GM21619 (cell line): Measurements from ENCODE around the gene TSKU.
"Not testable (repeated sequence)": the region's sequence is repeated elsewhere in the genome, so short reads cannot be mapped to it uniquely, and the experiment has no call there.

Experiments used
- ATAC-seq: cut with Tn5 transposase; IDR thresholded peaks from one replicate; pipeline ENCODE4 v1.9.1; 2021; ENCODE audit not compliant: unreplicated experiment

The TSKU gene

GRCh38 chr11:76800466-76801200 lies 17.5 kb downstream of the TSKU start:
- ATAC-seq: no peak

GRCh38 chr11:76801225-76801624 lies 18.1 kb downstream of the TSKU start:
- ATAC-seq: no peak

- no peak for ATAC-seq
Measured at GRCh38 chr11:76801736-76802135, 18.6 kb downstream of the TSKU start.

GRCh38 chr11:76802151-76802550 lies 19.0 kb downstream of the TSKU start:
- no peak for ATAC-seq

GRCh38 chr11:76802621-76803020 lies 19.5 kb downstream of the TSKU start:
- no peak for ATAC-seq

GRCh38 chr11:76803023-76803422 lies 19.9 kb downstream of the TSKU start:
- no peak for ATAC-seq

GRCh38 chr11:76803811-76804600 lies 20.9 kb downstream of the TSKU start:
- no peak for ATAC-seq

- ATAC-seq: no peak
Measured at GRCh38 chr11:76805206-76805913, 22.2 kb downstream of the TSKU start.

- ATAC-seq: no peak
Measured at GRCh38 chr11:76806131-76806530, 23.0 kb downstream of the TSKU start.

GRCh38 chr11:76806608-76807205 lies 23.6 kb downstream of the TSKU start:
- no peak for ATAC-seq

GRCh38 chr11:76807206-76807875 lies 24.2 kb downstream of the TSKU start:
- peak; percentile 48 for ATAC-seq

- no peak for ATAC-seq
Measured at GRCh38 chr11:76808171-76808570, 25.0 kb downstream of the TSKU start.

GRCh38 chr11:76808996-76809395 lies 25.8 kb downstream of the TSKU start:
- ATAC-seq: no peak

GRCh38 chr11:76810151-76810853 lies 27.1 kb downstream of the TSKU start:
- ATAC-seq: no peak

- no peak for ATAC-seq
Measured at GRCh38 chr11:76811259-76811658, 28.1 kb downstream of the TSKU start.

GRCh38 chr11:76814414-76814813 lies 31.3 kb downstream of the TSKU start:
- no peak for ATAC-seq

- not testable (repeated sequence) for ATAC-seq
Measured at GRCh38 chr11:76815678-76816077, 32.5 kb downstream of the TSKU start.

- ATAC-seq: no peak
Measured at GRCh38 chr11:76820184-76820566, 37.0 kb downstream of the TSKU start.

- not testable (repeated sequence) for ATAC-seq
Measured at GRCh38 chr11:76821396-76821795, 38.2 kb downstream of the TSKU start.

GRCh38 chr11:76822406-76822805 lies 39.2 kb downstream of the TSKU start:
- ATAC-seq: no peak
